Stimulated activated CD8-positive, alpha-beta memory T cell treated with anti-CD3 and anti-CD28 coated beads, Interleukin-15, amount 100 ng/mL, for 4 hours (primary cell): ENCODE results near the gene TNRC6C.
"Not testable (repeated sequence)": the region's sequence is repeated elsewhere in the genome, so short reads cannot be mapped to it uniquely, and the experiment has no call there.

ENCODE experiments used
- DNase-seq, 2 donors: peaks; one replicate each; pipeline ENCODE4 v3.0.0-alpha.2; 2020; ENCODE audit warnings: low read depth in 2 of 2

The TNRC6C gene

GRCh38 chr17:78042542-78042941, 84.0 kb downstream of the TNRC6C start:
- DNase-seq: no peak

- DNase-seq: no peak
These were observed 84.5 kb downstream of the TNRC6C start for GRCh38 chr17:78043031-78043430.

GRCh38 chr17:78044280-78044835, 85.9 kb downstream of the TNRC6C start:
- DNase-seq: no peak

GRCh38 chr17:78045316-78045715, 86.8 kb downstream of the TNRC6C start:
- no peak for DNase-seq

DNA sequence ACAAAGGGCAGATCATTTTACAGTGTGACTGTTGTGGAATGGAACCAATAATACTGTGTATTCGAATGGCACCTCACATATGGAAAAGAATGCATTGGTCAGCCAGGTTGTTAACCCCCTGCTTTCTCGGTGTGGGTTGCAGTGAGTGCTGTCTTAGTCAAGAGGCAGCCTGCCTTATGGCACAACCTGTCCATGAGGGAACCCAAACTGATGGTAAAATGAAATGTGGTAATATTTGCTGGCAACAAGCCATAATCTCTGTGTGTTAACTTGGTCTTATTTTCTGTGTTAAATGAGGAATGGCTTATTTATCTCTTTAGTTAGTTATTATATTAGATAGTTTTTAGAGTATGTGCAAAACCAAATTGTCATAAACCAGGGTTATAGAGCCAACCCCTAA, 88.4 kb downstream of the TNRC6C start:
- DNase-seq: no peak

DNA sequence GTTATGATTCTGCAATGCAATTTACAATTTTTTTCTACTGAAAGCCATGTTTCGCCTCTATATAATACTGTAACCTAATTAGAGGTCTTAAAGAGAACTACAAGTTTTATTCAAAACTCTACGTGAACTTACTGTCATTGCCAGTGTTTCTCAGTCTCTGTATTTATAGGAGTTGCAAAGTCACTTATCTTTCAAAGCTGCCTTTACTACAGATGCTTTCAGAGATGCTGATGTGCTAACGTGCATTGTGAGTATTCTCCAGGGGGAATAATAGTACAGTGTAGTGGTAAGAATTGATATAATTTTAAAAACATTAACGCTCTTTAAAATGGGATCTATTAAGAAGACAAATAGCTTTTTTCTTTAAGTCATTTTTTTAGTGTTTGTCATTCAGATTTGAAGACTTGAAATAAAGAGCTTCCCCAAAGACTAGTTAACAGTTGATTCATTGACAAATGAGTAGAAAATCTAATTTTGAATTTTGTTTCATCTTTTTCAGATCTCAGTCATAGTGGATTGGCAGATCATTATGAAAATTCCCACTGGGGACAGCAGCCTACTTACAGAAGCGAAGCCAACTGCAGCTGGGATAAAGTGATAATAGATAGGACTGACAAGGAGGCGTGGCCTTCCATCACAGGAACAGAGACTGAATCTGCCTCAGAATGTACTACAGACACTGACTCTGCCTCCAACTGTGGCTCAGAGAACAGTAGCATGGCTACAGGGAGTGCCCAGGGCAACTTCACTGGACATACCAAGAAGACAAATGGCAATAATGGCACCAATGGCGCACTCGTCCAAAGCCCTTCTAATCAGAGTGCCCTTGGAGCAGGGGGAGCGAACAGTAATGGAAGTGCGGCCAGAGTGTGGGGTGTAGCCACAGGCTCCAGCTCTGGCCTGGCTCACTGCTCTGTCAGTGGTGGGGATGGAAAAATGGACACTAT, 90.1 kb downstream of the TNRC6C start:
- DNase-seq: no peak

GRCh38 chr17:78049609-78050008, 91.1 kb downstream of the TNRC6C start:
- no peak for DNase-seq

- DNase-seq: no peak
These were observed 92.9 kb downstream of the TNRC6C start for GRCh38 chr17:78051186-78051972.

DNA sequence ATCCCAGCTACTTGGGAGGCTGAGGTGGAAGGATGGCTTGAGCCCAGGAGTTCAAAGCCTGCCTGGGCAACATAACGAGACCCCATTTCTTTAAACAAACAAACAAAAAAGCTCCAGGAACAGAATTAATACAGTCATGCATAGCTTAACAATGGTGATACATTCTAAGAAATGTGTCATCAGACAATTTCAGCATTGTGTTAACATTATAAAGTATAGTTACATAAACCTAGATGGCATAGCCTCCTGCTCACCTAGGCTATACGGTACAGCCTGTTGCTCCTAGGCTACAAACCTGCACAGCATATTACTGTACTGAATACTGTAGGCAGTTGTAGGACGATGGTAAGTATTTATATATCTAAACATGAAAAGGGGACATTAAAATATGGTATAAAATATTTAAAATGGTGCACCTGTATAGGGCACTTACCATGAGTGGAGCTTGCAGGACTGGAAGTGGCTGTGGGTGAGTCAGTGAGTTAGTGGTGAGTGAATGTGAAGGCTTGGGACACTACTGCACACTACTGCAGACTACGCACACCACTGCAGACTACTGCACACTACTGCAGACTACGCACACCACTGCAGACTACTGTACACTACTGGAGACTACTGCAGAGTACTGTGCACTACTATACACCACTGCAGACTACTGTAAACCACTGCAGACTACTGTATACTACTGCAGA, 95.4 kb downstream of the TNRC6C start:
- DNase-seq: no peak

GRCh38 chr17:78057113-78057740, 98.7 kb downstream of the TNRC6C start:
- no peak for DNase-seq

GRCh38 chr17:78058001-78058400, 99.5 kb downstream of the TNRC6C start:
- DNase-seq: no peak

DNA sequence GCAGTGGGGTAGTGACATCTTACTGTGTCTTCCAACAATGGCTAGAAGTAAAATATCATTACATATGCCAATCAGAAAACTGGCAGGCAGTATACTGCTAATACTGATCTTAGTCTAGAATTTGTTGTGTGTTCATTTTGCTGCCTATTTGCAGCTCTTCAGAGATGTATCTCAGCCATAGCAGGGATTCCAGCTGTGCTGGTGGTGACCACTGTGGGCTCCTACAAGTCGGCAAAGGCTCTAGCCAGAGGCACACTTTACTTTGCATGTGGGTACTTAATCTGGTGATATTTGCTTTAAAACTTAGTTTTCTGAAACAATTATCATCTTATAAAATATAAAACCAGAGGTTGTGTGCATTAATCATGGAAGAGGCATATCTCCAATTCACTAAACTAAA, 100.1 kb downstream of the TNRC6C start:
- DNase-seq: no peak

- no peak for DNase-seq
These were observed 104.1 kb downstream of the TNRC6C start for GRCh38 chr17:78062596-78062995.

DNA sequence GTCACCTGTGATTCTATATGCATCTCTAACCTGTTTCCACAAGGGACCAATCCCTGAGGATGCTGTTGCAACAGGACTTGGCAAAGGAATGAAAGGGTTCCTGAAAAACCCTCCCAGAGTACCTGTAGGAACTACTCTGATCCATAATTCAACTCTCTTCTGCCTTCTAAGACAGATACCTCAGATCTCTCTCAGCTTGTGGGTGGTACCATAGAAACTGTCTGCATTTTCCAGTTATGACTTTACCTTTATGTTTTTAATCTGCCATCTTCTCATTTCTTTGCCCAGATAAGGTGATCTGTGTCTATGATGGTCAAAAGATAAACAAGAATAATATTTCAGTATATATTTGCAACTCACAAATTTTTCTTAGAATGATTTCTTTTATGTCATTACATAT, 105.0 kb downstream of the TNRC6C start:
- no peak for DNase-seq

DNA sequence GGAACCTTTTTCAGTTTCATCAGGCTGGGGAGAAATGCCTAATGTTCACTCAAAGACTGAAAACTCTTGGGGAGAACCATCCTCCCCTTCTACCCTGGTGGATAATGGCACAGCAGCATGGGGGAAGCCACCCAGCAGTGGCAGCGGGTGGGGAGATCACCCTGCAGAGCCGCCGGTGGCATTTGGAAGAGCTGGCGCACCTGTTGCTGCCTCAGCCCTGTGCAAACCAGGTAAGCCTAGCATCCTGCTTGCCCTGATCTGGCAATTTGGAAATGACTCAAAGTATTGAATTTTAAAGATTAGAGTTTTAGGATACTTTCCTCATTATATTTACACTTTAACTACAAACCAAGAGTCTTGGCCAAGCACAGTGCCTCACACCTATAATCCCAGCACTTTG, 106.2 kb downstream of the TNRC6C start:
- no peak for DNase-seq

GRCh38 chr17:78066976-78067375, 108.5 kb downstream of the TNRC6C start:
- not testable (repeated sequence) for DNase-seq

DNA sequence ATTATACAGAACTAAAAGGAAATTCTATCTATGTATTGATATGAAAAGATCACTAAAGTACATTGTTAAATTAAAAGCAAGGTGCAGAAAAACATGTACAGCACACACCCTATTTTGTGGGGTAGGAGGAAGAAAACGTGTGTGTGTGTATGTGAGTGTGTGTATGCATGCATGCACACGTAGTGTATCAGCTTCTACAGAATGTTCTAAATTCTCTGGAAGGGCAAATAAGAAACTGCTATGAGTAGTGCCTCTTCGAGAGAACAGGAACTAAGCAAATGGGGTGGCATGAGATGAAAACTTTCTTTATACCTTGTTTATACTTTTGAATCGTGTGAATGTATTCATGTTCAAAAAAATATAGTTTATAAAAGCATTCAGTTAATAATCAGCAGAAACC, 111.2 kb downstream of the TNRC6C start:
- no peak for DNase-seq

GRCh38 chr17:78072961-78073360, 114.5 kb downstream of the TNRC6C start:
- DNase-seq: no peak

DNA sequence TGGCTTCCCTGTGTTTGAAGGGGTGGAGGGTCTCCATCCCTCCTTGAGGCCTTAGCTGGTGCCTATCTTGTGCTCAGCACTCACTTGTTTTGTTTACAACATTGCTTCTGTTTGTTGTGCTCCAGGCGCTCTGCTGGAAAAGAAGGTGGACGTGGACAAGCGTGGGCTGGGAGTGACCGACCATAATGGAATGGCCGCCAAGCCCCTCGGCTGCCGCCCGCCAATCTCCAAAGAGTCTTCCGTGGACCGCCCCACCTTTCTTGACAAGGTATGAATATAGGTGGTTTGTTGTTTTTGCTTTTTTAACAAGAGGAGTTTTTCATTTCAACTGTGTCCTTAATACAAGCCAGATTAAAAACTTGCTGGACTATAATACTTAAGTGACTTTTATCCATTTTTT, 116.5 kb downstream of the TNRC6C start:
- no peak for DNase-seq

DNA sequence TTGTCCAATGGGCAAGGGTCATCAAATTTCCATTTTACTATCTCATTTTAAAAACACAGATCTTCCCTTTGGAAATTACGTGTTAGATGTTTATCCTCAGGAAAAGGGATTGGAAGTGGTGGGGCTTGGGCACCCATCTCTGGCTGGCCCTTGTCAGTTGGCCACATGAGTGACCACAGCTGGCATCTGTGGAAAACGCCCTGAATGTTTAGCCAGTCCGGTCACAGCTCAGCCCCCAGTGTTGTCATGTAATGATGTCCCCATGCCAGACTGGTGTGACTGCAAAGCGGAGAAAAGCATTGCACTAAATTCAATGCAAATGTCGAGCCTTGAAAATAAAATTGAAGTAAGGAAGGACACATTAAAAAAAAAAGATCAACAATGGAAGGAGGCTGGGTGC, 117.0 kb downstream of the TNRC6C start:
- no peak for DNase-seq

DNA sequence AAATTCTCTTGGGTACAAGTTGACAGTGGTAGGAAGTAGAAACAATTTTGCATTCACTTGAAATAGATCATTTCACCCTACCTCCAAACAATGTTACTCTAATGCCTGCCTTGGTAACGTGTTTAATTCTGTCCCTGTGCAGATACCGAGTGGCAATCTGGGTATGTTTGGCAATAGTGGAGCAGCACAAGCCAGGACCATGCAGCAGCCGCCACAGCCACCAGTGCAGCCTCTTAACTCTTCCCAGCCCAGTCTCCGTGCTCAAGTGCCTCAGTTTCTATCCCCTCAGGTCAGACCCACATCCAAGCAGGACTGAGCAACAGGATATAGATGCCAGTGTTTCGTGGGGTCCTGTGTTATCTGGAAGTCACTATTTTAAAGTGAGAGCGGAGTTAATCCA, 120.8 kb downstream of the TNRC6C start:
- no peak for DNase-seq

GRCh38 chr17:78081551-78081950, 123.0 kb downstream of the TNRC6C start:
- DNase-seq: no peak
